Activated naive CD4-positive, alpha-beta T cell treated with anti-CD3 and anti-CD28 coated beads, Interleukin-2, amount 50 U/mL, for 16 hours (primary cell): ENCODE data around the gene ELMOD1.
"Not testable (repeated sequence)": the region's sequence is repeated elsewhere in the genome, so short reads cannot be mapped to it uniquely, and the experiment has no call there.

Experiments used
- DNase-seq: peaks from one replicate; pipeline ENCODE4 v3.0.0-alpha.2; 2020

ELMOD1 gene

GRCh38 chr11:107590460-107591377, at the start of gene ELMOD1:
TSS of gene ELMOD1 (plus strand) at chr11:107591147. CDS start at chr11:107618190, 27,043 bp downstream.
- DNase-seq = peak; percentile 33

- DNase-seq = no peak
Observed at GRCh38 chr11:107545101-107545514, 45.8 kb upstream of the ELMOD1 start.

GRCh38 chr11:107547961-107548360, 43.0 kb upstream of the ELMOD1 start:
- no peak for DNase-seq

GRCh38 chr11:107549253-107549953, 41.5 kb upstream of the ELMOD1 start:
- DNase-seq = peak; percentile 21

GRCh38 chr11:107549954-107550285, 41.0 kb upstream of the ELMOD1 start:
- DNase-seq = no peak

GRCh38 chr11:107550304-107550703, 40.6 kb upstream of the ELMOD1 start:
- no peak for DNase-seq

- no peak for DNase-seq
Observed at GRCh38 chr11:107561688-107562087, 29.3 kb upstream of the ELMOD1 start.

GRCh38 chr11:107562647-107563208, 28.2 kb upstream of the ELMOD1 start:
- DNase-seq = no peak

- peak; percentile 28 for DNase-seq
Observed at GRCh38 chr11:107563702-107564101, 27.2 kb upstream of the ELMOD1 start.

- no peak for DNase-seq
Observed at GRCh38 chr11:107564877-107565218, 26.1 kb upstream of the ELMOD1 start.

- DNase-seq = peak; percentile 81
Observed at GRCh38 chr11:107565219-107565937, 25.6 kb upstream of the ELMOD1 start, which contains the start of gene ALKBH8. TSS of gene ALKBH8 (minus strand) at chr11:107565735. CDS start at chr11:107560893, 4,842 bp downstream.

- not testable (repeated sequence) for DNase-seq
Observed at GRCh38 chr11:107565955-107566501, 24.9 kb upstream of the ELMOD1 start.

GRCh38 chr11:107566569-107566968, 24.4 kb upstream of the ELMOD1 start:
- no peak for DNase-seq

GRCh38 chr11:107567739-107568335, 23.1 kb upstream of the ELMOD1 start:
- no peak for DNase-seq

- no peak for DNase-seq
Observed at GRCh38 chr11:107570015-107570414, 20.9 kb upstream of the ELMOD1 start.

- DNase-seq = no peak
Observed at GRCh38 chr11:107573438-107573837, 17.5 kb upstream of the ELMOD1 start.

GRCh38 chr11:107576497-107577345, 14.2 kb upstream of the ELMOD1 start:
- peak; percentile 58 for DNase-seq

- no peak for DNase-seq
Observed at GRCh38 chr11:107577346-107577711, 13.6 kb upstream of the ELMOD1 start.

GRCh38 chr11:107579169-107579568, 11.8 kb upstream of the ELMOD1 start:
- DNase-seq = not testable (repeated sequence)

- DNase-seq = no peak
Observed at GRCh38 chr11:107581147-107581546, 9.8 kb upstream of the ELMOD1 start.

GRCh38 chr11:107583629-107584195, 7.2 kb upstream of the ELMOD1 start:
- no peak for DNase-seq
